Neural cell (in vitro differentiated cells): Measurements from ENCODE around the gene AEN. TPM values are rescaled to one million over a fixed set of nuclear protein-coding genes. Genes with fewer than 3 reads are reported as not detected.

Source experiments
- H2AFZ ChIP-seq: fragments of 200-600, 300-800 bp; sonication (generic), shearing (Covaris generic); 2 replicates; pipeline ENCODE4 v1.6.0; 2014; ENCODE audit warnings: low read depth, mild to moderate bottlenecking, antibody characterized with exemption, low read length, moderate library complexity
- H3F3A ChIP-seq: fragments of 200-600 bp; shearing (Covaris generic); 2 replicates; pipeline ENCODE4 v1.6.1; 2016; ENCODE audit warnings: mild to moderate bottlenecking, moderate library complexity, mixed read lengths, antibody characterized with exemption, low read length; ENCODE audit not compliant: insufficient read depth, poor library complexity, severe bottlenecking
- H3K27ac ChIP-seq: fragments of 200-600, 300-800 bp; sonication (generic), shearing (Covaris generic); 2 replicates; pipeline ENCODE4 v1.5.1; 2014; ENCODE audit warnings: mild to moderate bottlenecking, low read length, moderate library complexity
- H3K27me3 ChIP-seq: fragments of 300-800, 200-600 bp; sonication (generic), shearing (Covaris generic); 2 replicates; pipeline ENCODE4 v1.6.0; 2014; ENCODE audit warnings: mild to moderate bottlenecking, low read depth, low read length, moderate library complexity; ENCODE audit not compliant: insufficient read depth
- H3K36me3 ChIP-seq: fragments of 300-800, 200-600 bp; sonication (generic), shearing (Covaris generic); 2 replicates; pipeline ENCODE4 v1.5.1; 2014; ENCODE audit warnings: mild to moderate bottlenecking, antibody characterized with exemption, low read length, moderate library complexity; ENCODE audit not compliant: insufficient read depth
- H3K4me2 ChIP-seq: fragments of 300-800, 200-600 bp; sonication (generic), shearing (Covaris generic); 2 replicates; pipeline ENCODE4 v1.6.0; 2014; ENCODE audit warnings: mild to moderate bottlenecking, low read length
- H3K4me3 ChIP-seq: fragments of 300-800, 200-600 bp; sonication (generic), shearing (Covaris generic); 2 replicates; pipeline ENCODE4 v1.5.1; 2014; ENCODE audit warnings: mild to moderate bottlenecking, low read length, moderate library complexity
- H3K79me2 ChIP-seq: fragments of 200-600 bp; shearing (Covaris generic); replicated peaks from 2 replicates; pipeline ENCODE4 v1.6.0; 2014; ENCODE audit warnings: mild to moderate bottlenecking, low read length, moderate library complexity; ENCODE audit not compliant: insufficient read depth
- H3K9ac ChIP-seq: fragments of 300-800, 200-600 bp; sonication (generic), shearing (Covaris generic); 2 replicates; pipeline ENCODE4 v1.6.1; 2016; ENCODE audit warnings: mild to moderate bottlenecking, low read length, mixed read lengths
- H3K9me2 ChIP-seq: fragments of 200-600 bp; shearing (Covaris generic); 2 replicates; pipeline ENCODE4 v1.6.1; 2016; ENCODE audit warnings: mild to moderate bottlenecking, low read length, mixed read lengths; ENCODE audit not compliant: insufficient read depth
- H3K9me3 ChIP-seq: fragments of 200-600, 300-800 bp; sonication (generic), shearing (Covaris generic); 2 replicates; pipeline ENCODE4 v1.6.1; 2016; ENCODE audit warnings: mild to moderate bottlenecking, mixed run types, low read length, moderate library complexity, mixed read lengths
- H4K20me1 ChIP-seq: fragments of 200-600 bp; shearing (Covaris generic); 2 replicates; pipeline ENCODE4 v1.6.1; 2016; ENCODE audit warnings: mild to moderate bottlenecking, mixed run types; ENCODE audit not compliant: insufficient read depth
- EP300 ChIP-seq: fragments of 450-650 bp; conservative IDR thresholded peaks from 2 replicates; pipeline ENCODE4 v1.6.1; 2014; ENCODE audit warnings: antibody characterized with exemption, mild to moderate bottlenecking, moderate library complexity; ENCODE audit not compliant: poor library complexity, severe bottlenecking
- EZH2 ChIP-seq: fragments of 200-600, 300-800 bp; shearing (Covaris generic), sonication (generic); IDR thresholded peaks from 2 replicates; pipeline ENCODE4 v1.6.1; 2014; ENCODE audit warnings: antibody characterized with exemption, low read length, borderline replicate concordance, mild to moderate bottlenecking; ENCODE audit not compliant: insufficient read depth, poor library complexity, severe bottlenecking
- MXI1 ChIP-seq: fragments of 450-650 bp; conservative IDR thresholded peaks from 2 replicates; pipeline ENCODE4 v1.6.1; 2014; ENCODE audit warnings: antibody characterized with exemption, mild to moderate bottlenecking; ENCODE audit not compliant: poor library complexity, severe bottlenecking
- POLR2AphosphoS5 ChIP-seq: IDR thresholded peaks from 2 replicates; pipeline ENCODE4 v1.6.1; 2012
- RAD21 ChIP-seq: fragments of 450-650 bp; conservative IDR thresholded peaks from 2 replicates; pipeline ENCODE4 v1.6.1; 2014; ENCODE audit warnings: antibody characterized with exemption, mild to moderate bottlenecking, moderate library complexity
- SMC3 ChIP-seq: fragments of 450-650 bp; conservative IDR thresholded peaks from 2 replicates; pipeline ENCODE4 v1.6.1; 2014; ENCODE audit warnings: antibody characterized with exemption, mild to moderate bottlenecking, moderate library complexity; ENCODE audit not compliant: poor library complexity
- TAF1 ChIP-seq: IDR thresholded peaks from 2 replicates; pipeline ENCODE4 v1.6.1; 2012; ENCODE audit warnings: low read depth
- polyA plus RNA-seq: library from polyadenylated mRNA; depleted of rRNA; stranded (reverse); fragments of >200 nt; gene quantifications from 2 replicates; pipeline ENCODE4 v1.2.3, GENCODE V29; 2014
- TF ChIP-seq, protein P1 (sequence below): IDR thresholded peaks from 2 replicates; pipeline ENCODE4 v1.6.1; 2012; ENCODE audit warnings: borderline replicate concordance
- TF ChIP-seq, protein P2 (sequence below): fragments of 450-650 bp; IDR thresholded peaks from 2 replicates; pipeline ENCODE4 v1.5.1; 2014; ENCODE audit warnings: antibody characterized with exemption, mild to moderate bottlenecking, moderate library complexity; ENCODE audit not compliant: poor library complexity, severe bottlenecking

Gene AEN
- polyA plus RNA-seq, 1 donor from 2014 or later: 17.2 TPM

DNA sequence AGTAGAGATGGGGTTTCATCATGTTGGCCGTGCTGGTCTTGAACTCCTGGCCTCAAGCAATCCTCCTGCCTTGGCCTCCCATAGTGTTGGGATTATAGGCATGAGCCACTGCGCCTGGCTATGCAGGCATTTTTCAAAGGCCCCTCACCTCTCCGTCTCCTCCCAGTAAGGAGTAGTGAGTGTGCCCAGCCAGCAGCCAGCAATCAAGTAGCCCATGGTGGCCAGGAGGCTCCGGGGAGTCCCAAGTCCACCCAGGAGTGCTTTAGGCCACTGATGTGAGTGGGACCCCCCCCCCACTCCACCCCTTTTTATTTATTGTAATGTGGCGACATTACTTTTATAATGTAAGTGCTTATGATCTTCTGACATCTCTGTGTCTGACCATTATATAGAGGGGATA is 25.8 kb downstream of the AEN start:
- Histone ChIP-seq H3K9me2 (no peaks in the 10 kb centered on the region), H3K27me3 (no peaks in the 10 kb centered on the region), H2AFZ (no peak overlapping the region), H4K20me1 (no peaks in the 10 kb centered on the region), H3K27ac (no peak overlapping the region), H3K9me3 (no peaks in the 10 kb centered on the region), H3F3A (no peaks in the 10 kb centered on the region), H3K79me2 (no peaks in the 10 kb centered on the region), H3K4me2 (no peak overlapping the region), H3K36me3 (no peaks in the 10 kb centered on the region), H3K9ac (no peak overlapping the region), H3K4me3 (no peak overlapping the region)
- TF ChIP-seq RAD21 (no peak), POLR2AphosphoS5 (no peak)
- TF ChIP-seq, protein P1, sequence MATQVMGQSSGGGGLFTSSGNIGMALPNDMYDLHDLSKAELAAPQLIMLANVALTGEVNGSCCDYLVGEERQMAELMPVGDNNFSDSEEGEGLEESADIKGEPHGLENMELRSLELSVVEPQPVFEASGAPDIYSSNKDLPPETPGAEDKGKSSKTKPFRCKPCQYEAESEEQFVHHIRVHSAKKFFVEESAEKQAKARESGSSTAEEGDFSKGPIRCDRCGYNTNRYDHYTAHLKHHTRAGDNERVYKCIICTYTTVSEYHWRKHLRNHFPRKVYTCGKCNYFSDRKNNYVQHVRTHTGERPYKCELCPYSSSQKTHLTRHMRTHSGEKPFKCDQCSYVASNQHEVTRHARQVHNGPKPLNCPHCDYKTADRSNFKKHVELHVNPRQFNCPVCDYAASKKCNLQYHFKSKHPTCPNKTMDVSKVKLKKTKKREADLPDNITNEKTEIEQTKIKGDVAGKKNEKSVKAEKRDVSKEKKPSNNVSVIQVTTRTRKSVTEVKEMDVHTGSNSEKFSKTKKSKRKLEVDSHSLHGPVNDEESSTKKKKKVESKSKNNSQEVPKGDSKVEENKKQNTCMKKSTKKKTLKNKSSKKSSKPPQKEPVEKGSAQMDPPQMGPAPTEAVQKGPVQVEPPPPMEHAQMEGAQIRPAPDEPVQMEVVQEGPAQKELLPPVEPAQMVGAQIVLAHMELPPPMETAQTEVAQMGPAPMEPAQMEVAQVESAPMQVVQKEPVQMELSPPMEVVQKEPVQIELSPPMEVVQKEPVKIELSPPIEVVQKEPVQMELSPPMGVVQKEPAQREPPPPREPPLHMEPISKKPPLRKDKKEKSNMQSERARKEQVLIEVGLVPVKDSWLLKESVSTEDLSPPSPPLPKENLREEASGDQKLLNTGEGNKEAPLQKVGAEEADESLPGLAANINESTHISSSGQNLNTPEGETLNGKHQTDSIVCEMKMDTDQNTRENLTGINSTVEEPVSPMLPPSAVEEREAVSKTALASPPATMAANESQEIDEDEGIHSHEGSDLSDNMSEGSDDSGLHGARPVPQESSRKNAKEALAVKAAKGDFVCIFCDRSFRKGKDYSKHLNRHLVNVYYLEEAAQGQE: no peak

DNA sequence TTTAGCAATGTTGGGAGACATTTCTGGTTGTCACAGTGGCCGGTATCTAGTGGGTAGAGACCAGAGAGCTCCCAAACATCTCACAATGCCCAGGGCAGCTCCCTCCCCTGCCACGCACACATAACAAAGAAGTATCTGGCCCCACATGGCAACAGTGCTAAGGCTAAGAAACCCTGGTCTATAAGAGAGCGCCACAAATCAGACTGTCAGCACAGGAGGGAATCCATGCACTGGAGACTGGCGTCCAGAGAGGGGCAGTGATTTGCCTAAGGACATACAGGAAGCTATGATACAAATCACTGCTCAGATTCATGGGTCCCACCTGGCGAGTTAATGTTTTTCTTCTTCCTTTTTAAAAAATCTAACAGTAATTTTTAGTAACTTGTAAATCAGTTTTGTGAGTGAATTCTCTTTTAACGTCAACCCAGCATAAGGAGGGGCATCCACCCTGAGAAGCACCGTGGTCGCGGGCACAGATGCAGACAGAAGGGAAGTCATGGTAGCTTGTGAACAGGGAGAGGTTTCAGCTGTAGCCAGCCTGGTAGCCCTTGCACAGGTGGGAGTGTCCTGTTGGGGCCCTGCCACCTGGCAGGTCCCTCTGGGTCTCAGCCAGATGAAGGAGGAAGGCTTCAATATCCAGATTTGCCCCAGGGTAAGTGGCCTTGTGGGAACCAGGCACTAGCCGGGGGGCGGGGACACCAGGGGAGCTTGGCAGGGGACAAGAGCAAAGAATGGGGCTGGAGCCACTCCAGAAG is 26.4 kb downstream of the AEN start:
- TF ChIP-seq EZH2 (no peak), SMC3 (no peak), POLR2AphosphoS5 (no peak), RAD21 (no peak), TAF1 (no peak), EP300 (no peak), MXI1 (no peak)
- TF ChIP-seq, protein P1: no peak
- TF ChIP-seq, protein P2, sequence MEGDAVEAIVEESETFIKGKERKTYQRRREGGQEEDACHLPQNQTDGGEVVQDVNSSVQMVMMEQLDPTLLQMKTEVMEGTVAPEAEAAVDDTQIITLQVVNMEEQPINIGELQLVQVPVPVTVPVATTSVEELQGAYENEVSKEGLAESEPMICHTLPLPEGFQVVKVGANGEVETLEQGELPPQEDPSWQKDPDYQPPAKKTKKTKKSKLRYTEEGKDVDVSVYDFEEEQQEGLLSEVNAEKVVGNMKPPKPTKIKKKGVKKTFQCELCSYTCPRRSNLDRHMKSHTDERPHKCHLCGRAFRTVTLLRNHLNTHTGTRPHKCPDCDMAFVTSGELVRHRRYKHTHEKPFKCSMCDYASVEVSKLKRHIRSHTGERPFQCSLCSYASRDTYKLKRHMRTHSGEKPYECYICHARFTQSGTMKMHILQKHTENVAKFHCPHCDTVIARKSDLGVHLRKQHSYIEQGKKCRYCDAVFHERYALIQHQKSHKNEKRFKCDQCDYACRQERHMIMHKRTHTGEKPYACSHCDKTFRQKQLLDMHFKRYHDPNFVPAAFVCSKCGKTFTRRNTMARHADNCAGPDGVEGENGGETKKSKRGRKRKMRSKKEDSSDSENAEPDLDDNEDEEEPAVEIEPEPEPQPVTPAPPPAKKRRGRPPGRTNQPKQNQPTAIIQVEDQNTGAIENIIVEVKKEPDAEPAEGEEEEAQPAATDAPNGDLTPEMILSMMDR: no peak
- H3K79me2 ChIP-seq: no peaks in the 10 kb centered on the region
- H3K9ac ChIP-seq: no peak overlapping the region
- H3K9me3 ChIP-seq: no peaks in the 10 kb centered on the region
- H3K36me3 ChIP-seq: no peaks in the 10 kb centered on the region
- no peaks in the 10 kb centered on the region for H3K9me2 ChIP-seq
- H3K27ac ChIP-seq: no peak overlapping the region
- no peaks in the 10 kb centered on the region for H3K27me3 ChIP-seq
- no peaks in the 10 kb centered on the region for H4K20me1 ChIP-seq
- no peak overlapping the region for H2AFZ ChIP-seq
- no peak overlapping the region for H3K4me3 ChIP-seq
- no peaks in the 10 kb centered on the region for H3F3A ChIP-seq
- H3K4me2 ChIP-seq: no peak overlapping the region
